ENCODE data around the gene SHMT2.

Gene SHMT2

DNA sequence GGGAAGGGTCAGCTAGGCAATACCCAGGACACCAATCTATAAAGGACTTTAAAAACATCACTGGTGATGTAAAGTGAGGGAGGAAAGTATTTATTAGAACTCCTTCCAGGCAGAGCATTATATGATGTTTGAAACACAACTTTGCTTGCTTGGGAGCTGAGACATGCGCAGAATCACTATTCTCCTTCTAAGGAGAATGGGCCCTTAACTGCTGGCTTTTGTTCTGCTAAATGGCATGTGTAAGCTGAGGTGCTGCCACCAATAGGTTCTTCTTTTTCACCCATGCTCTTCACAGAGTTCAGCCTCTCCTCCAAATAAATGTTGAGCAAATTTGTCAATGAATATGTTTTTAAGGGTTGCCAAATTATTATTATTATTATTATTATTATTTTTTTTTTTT, 17.5 kb downstream of the SHMT2 start:
- TF ChIP-seq, protein P1, sequence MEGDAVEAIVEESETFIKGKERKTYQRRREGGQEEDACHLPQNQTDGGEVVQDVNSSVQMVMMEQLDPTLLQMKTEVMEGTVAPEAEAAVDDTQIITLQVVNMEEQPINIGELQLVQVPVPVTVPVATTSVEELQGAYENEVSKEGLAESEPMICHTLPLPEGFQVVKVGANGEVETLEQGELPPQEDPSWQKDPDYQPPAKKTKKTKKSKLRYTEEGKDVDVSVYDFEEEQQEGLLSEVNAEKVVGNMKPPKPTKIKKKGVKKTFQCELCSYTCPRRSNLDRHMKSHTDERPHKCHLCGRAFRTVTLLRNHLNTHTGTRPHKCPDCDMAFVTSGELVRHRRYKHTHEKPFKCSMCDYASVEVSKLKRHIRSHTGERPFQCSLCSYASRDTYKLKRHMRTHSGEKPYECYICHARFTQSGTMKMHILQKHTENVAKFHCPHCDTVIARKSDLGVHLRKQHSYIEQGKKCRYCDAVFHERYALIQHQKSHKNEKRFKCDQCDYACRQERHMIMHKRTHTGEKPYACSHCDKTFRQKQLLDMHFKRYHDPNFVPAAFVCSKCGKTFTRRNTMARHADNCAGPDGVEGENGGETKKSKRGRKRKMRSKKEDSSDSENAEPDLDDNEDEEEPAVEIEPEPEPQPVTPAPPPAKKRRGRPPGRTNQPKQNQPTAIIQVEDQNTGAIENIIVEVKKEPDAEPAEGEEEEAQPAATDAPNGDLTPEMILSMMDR (IDR thresholded peaks at IDR 0.05; ENCODE audit: low read length, missing control alignments), result no peak
- DNase-seq (ENCODE audit: low read depth), result no peak
- H3K4me3 ChIP-seq (replicated peaks; ENCODE audit: low read depth, low read length), result no peak overlapping the region

- TF ChIP-seq, protein P1 (IDR thresholded peaks at IDR 0.05; ENCODE audit: low read length, missing control alignments), result no peak
- no peak for DNase-seq (ENCODE audit: low read depth)
- no peak overlapping the region for H3K4me3 ChIP-seq (replicated peaks; ENCODE audit: low read depth, low read length)
These were observed 19.6 kb downstream of the SHMT2 start for GRCh38 chr12:57248934-57249742.

DNA sequence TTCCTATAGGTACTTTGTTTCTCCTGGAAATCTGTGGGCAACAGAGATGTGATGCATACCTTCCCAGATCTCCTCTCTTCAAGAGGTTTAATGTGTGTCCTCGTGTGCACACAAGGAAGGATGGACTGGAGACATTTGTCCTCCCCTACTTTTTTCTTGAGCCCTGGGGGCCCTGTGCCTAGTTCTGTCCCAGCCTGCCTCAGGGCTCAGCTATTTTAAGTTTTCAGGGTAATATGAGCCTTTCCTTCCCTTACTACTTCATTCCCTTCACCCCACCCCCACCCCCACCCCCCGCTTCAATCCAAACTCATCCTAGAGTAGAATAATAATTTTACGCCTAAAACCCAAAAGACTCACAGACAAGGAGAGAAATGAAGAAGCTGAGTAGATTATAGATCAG, 21.0 kb downstream of the SHMT2 start:
- TF ChIP-seq, protein P1 (IDR thresholded peaks at IDR 0.05; ENCODE audit: low read length, missing control alignments), result no peak
- no peak overlapping the region for H3K4me3 ChIP-seq (replicated peaks; ENCODE audit: low read depth, low read length)
- DNase-seq (ENCODE audit: low read depth), result no peak

DNA sequence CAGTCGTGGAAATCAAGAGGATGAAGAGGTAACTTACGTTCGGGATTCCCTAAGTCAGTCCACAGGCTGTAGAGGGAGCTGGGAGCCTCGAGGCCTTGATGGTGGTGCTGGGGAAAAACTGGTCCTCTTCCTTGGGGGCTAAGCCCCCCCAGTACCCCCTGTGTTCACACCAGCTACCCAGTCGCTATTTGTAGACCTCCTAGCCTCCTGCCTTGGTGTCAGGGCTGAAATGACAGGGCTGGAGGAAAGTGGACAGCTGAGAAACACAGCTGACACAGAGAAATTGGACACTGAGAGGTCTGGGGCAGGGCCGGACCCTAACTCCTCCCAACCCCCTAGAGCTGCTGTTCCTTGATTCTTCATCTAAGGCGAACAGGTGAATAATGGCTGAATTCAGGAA, 21.4 kb downstream of the SHMT2 start, which contains the start of gene STAC3:
TSS of gene STAC3 (minus strand) at position 232 of the 400 bp plus-strand sequence. CDS start 1,551 bp downstream, outside the sequence.
- H3K4me3 ChIP-seq (replicated peaks; ENCODE audit: low read depth, low read length), result no peak within 1 kb of the TSS
- TF ChIP-seq, protein P1 (IDR thresholded peaks at IDR 0.05; ENCODE audit: low read length, missing control alignments), result no peak

GRCh38 chr12:57254506-57255280, 25.2 kb downstream of the SHMT2 start:
- no peak overlapping the region for H3K4me3 ChIP-seq (replicated peaks; ENCODE audit: low read depth, low read length)
- DNase-seq (ENCODE audit: low read depth), result no peak
- TF ChIP-seq, protein P1 (IDR thresholded peaks at IDR 0.05; ENCODE audit: low read length, missing control alignments), result no peak

More for the DNA sequence above, 21.4 kb downstream of the SHMT2 start, which contains the start of gene STAC3:
- DNase-seq (ENCODE audit: low read depth), result no peak

GRCh38 chr12:57255916-57256315, 26.4 kb downstream of the SHMT2 start:
- no peak for DNase-seq (ENCODE audit: low read depth)
- no peak overlapping the region for H3K4me3 ChIP-seq (replicated peaks; ENCODE audit: low read depth, low read length)
- TF ChIP-seq, protein P1 (IDR thresholded peaks at IDR 0.05; ENCODE audit: low read length, missing control alignments), result no peak
